Kidney glomerular epithelial cell (primary cell): Measurements from ENCODE around the gene NOTCH2.

Experiments used
- DNase-seq: peaks from one replicate; lab custom pipeline; 2025; lab: John Stamatoyannopoulos, UW

The NOTCH2 gene

DNA sequence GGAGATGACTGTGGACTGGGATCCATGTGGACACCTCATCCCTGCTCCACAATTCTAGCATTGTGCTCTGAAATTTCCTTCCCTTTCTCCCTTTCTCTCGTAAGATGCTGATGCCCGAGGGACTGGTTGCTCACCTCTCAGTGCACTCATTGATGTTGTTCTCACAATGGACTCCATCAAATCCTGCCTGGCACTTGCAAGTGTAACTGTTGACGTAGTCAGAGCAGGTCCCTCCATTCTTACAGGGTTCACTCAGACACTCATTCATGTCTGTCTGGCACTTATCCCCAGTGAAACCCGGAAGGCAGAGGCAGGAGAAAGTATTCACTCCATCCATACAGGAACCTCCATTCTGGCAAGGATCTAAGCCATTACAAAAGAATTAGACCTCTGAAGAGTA is 128.1 kb downstream of the NOTCH2 start:
- no peak for DNase-seq

DNA sequence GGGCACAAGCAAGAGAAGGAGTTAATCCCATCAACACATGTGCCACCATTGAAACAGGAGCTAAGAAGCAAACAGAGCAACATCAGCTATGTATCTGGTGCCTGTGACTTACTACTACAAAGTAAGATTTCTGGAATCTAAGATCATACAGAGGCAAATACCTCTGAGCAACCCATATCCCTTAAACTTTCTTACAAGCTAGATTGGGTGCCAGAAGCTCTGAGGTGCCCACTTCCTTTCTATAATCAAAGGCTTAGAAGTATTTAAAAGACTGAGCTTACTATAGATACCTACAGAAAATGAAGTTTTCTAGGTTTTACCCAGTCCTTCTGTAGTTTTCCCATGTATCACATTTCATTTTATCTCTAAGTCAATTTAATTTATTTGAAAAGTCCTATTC is 128.8 kb downstream of the NOTCH2 start:
- no peak for DNase-seq

DNA sequence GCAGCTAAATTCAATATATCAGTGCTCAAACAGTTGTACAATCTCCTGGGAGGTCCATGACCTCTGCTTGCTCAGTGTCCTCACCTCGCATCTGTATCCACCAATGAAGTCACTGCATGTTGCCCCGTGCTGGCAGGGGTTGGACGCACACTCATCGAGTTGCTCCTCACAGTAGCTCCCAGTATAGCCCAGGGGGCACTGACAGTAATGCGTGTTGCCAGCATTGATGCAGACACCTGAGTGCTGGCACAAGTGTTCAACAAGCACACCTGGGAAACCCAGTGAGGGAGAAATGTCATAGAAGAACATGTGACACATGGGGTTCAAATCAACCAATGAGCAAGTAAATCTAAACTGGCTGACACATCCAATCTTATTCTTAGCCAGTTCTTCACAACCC is 132.3 kb downstream of the NOTCH2 start:
- no peak for DNase-seq

GRCh38 chr1:119935915-119936314 is 133.5 kb downstream of the NOTCH2 start:
- no peak for DNase-seq

- no peak for DNase-seq
Observed at GRCh38 chr1:119935373-119935772, 134.1 kb downstream of the NOTCH2 start.

DNA sequence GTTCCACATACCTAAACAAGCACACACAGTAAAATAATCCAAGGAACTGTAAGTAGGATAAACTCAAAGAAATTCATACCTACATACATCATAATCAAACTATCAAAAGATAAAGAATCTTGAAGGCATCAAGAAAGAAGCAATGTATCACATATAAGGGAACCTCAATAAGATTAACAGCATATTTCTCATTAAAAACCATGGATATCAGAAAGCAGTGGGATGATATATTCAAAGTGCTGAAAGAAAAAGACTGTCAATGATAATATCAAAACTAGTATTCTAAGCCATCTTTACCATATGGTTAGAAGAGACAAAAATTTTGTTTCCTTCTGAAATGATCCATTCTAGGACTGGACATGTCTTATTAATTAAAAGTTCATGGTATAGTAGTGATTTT is 136.1 kb downstream of the NOTCH2 start:
- no peak for DNase-seq

- DNase-seq: no peak
Observed at GRCh38 chr1:119929643-119930315, 139.7 kb downstream of the NOTCH2 start.

DNA sequence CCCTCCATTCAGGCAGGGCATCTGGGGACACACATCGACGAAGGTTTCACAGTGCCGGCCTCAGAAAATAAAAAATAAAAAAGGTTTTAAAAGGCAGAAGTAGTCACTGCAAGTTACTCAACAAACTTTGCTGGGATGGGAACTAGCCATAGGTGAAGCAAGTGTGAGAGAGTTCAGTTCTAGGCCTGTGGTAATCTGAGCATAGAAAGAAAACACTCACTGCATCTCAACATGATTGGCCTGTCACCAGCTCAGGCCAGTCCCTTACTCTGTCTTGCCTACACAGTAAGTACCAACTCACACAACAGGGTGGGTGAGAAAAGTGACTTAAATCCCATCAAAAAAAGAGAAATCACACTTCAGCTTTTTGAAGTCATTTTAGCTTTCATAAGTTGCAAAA is 142.9 kb downstream of the NOTCH2 start:
- DNase-seq: no peak

- no peak for DNase-seq
Observed at GRCh38 chr1:119924948-119925898, 144.2 kb downstream of the NOTCH2 start.

GRCh38 chr1:119920104-119920968 is 149.1 kb downstream of the NOTCH2 start:
- DNase-seq: no peak

DNA sequence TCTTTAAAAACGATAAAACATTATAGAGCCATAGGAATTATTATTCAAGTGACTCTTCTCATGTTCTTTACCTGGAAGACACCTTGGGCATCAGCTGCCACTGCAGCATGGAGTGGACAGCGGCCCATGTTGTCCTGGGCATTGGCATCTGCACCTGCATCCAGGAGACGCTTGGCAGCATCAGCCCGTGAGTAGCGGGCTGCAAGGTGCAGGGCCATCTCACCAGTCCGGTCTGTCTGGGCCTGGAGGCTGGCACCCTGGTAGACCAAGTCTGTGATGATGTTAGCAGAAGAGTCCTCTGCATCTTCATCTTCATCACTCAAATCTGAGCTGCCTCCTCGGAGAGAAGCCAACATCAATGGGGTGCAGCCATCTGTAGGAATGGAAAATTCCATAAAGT is 150.2 kb downstream of the NOTCH2 start:
- no peak for DNase-seq

DNA sequence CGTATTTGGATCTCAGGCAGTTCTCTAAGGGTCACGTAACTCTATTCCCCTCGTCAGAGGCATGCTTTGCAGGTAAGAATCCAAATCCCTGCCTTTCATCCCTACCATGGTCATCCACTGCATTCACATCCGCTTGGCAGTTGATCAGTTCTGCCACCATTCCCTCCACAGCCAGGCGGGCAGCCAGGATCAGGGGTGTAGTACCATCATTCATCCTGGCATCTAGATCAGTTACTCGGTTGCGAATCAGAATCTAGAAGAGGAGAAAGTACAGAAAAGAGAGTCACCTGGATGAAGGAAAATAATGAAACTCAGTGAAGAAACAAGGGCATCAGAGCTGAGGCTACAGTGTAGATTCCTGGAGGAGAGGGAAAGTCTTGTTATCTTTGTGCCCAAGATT is 151.2 kb downstream of the NOTCH2 start:
- no peak for DNase-seq

GRCh38 chr1:119917304-119918055 is 152.0 kb downstream of the NOTCH2 start:
- DNase-seq: no peak

- no peak for DNase-seq
Observed at GRCh38 chr1:119915517-119915916, 153.9 kb downstream of the NOTCH2 start.

DNA sequence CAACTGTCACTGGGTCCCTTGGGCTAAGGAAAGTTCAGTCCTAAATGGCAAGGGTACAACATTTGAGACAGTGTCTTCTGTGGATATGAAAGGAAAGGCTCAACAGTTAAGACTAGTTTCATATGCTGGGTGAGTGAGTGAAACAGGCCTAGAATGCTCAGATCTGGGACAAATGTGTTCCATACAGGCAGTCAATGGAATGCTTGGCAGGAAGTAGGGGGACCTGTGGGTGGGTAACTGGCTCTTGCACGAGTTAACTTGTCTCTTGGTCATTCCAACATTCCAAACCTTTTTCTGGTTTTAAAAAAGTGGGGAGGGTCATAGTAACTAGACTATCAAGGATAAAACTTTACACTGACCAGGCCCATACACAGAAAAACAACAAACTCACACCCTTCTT is 155.4 kb downstream of the NOTCH2 start:
- DNase-seq: no peak

DNA sequence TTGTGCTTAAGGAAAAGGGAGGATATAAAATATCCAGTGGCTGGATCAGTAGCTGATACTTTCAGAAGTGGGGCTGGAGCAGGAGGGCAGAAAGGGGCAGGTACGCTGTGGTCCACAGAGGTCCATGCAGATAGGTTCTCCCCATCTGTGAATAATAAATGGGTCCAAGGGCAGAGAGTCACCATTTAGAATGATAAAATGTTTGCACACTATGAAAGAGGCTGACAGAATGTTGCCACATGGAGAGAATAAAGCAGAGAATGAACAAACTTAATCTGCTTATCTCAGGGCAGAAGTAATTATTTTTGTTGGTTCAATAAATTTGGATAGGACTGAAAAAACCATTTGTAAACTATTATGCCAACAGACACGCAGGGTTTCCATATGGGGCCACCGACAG is 156.5 kb downstream of the NOTCH2 start:
- DNase-seq: no peak

DNA sequence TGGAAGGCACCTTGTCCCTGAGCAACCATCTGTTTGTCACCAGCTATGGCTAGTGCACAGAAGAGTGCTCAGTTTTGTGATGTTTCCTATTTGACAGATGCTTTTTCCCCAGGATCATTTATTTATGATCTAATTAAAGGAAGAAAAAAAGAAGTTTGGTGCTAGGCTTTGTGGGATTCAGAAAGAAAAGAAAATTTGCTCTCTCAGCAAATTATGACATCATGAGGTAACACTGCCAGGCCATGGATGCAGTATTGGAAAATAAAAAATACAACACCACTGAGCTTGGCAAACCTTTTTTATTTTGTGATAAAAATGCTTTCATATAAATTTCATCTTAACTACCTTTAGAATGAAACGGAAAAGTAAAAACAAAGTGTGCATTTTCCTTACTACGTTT is 157.7 kb downstream of the NOTCH2 start:
- no peak for DNase-seq

- no peak for DNase-seq
Observed at GRCh38 chr1:119910618-119911017, 158.8 kb downstream of the NOTCH2 start.

DNA sequence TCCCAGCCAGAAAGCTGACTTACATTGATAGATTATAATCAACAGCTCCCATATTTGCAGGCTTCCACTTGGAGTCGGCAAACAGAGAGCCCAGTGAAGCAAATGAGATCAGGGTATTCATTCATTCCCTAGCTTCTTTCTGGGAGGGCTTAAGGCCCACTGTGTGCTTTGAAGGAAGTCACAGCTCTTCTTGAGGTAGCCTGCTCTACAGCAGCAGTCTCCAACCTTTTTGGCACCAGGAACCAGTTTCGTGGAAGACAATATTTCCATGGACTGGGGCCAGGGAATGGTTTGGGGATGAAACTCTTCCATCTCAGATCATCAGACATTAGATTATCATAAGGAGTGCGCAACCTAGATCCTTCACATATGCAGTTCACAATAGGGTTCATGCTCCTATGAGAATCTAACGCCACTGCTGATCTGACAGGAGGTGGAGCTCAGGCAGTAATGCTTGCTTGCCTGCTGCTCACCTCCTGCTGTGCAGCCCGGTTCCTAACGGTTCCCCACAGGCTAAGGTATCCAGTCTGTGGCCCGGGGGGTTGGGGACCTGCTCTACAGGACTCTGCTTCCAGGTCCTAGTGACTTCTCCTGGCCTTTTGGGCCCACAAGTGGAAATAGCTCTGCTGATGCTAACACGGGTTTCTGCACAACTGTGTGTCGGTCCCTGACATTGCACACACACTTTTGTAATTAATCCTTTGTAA is 159.4 kb downstream of the NOTCH2 start:
- DNase-seq: no peak

- no peak for DNase-seq
Observed at GRCh38 chr1:119908661-119909060, 160.8 kb downstream of the NOTCH2 start.
